Epithelial cell of prostate (primary cell): ENCODE data around the gene FBXO45.
"Not testable (repeated sequence)": the region's sequence is repeated elsewhere in the genome, so short reads cannot be mapped to it uniquely, and the experiment has no call there.

Experiments
- DNase-seq: peaks from one replicate; pipeline ENCODE4 v3.0.0-alpha.2; 2011; ENCODE audit warnings: low read depth, low spot score
- H3K27ac ChIP-seq: fragments of 450-650 bp; 2 replicates; pipeline ENCODE4 v1.5.1; 2017; ENCODE audit warnings: mild to moderate bottlenecking

FBXO45 gene

DNA sequence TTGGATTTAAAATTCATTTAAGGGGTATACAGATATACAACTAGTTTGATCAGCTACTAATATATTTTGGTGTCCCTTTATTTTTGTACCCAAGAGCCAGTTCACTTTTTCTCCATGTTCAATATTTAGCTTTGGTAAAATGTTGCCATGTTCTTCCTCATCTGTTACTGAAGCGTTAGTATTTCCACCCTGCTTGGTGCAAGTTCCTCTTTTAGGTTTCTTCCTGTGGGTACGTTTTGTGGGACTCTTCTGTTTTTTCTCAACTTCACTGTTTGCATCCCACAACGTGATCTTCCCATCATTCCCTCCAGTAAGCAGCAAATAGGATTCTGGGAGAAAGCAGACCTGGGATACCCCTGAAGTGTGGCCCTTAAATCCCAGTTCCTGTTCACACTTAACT lies 14.3 kb upstream of the FBXO45 start:
- DNase-seq: no peak
- H3K27ac ChIP-seq: no peak overlapping the region

DNA sequence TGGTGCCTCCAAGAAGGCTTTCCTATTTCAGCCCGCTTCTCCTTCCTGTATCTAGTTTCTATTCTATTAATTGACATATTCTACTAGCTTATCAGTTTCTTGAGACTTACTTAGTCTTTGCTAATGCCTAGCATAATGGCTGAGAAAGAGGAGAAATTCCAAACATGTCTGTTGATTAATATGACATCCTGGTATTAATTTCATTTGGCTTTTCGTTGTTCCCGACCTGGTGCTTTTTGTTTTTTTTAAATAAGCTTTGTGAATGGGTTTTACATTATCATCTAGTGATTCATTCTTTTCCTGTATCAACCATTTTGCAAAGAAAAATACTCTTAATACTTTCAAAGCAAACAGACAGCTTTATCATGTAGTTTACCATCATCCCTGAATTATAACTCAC lies 13.2 kb upstream of the FBXO45 start:
- no peak overlapping the region for H3K27ac ChIP-seq
- no peak for DNase-seq

DNA sequence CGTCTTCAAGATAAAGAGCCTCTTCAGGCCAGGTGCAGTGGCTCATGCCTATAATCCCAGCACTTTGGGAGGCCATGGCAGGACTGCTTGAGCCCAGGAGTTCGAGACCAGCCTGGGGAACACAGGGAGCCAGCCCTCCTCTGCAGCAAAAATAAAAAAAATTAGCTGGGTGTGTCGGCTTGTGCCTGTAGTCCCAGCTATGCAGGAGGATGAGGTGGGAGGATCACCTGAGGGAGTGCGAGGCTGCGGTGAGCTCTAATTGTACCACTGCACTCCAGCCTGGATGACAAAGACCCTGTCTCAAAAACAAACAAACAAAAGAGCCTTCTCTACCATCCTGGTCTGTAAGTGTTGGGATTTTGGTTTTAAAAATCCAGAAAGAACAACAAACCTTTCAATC lies 11.2 kb upstream of the FBXO45 start:
- DNase-seq: no peak
- no peak overlapping the region for H3K27ac ChIP-seq

GRCh38 chr3:196558476-196558875 lies 10.0 kb upstream of the FBXO45 start:
- no peak overlapping the region for H3K27ac ChIP-seq
- no peak for DNase-seq

DNA sequence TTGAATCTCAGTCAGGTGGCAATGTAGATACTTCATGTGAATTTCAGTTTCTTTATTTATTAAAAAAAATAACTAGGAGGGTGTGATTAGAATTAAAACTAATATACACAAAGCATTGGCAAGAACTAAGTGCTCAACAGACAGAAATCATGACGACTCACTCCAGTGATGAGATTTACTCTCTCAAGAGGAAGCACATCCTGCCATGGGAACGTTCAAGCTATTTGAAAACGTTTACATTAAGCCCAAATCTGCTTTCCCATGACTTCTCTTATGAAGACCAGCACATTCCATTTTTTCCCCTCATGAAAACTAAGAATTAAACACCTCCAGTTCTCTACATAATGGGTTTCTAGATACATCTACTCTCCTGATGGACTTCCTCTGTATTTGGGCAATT lies 8.6 kb upstream of the FBXO45 start:
- DNase-seq: no peak

DNA sequence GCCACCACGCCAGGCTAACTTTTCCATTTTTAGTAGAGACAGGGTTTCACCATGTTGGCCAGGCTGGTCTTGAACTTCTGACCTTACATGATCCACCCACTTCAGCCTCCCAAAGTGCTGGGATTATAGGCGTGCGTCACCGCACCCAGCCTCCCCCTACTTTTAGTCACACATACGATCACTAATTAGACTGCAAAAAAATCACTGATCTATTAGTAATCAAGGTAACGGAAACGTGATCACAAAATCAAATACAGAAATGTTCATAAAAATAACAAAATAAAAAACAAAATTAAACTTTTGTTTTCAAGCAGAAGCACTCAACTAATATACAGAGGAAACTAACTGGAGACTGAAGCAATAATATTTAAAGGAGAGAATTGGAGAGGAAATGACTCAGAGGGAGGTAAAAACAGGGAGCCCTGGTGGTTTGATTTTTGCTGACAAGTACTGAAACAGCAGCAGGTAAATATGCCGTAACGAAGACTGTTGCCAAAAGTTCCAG lies 4.7 kb upstream of the FBXO45 start:
- H3K27ac ChIP-seq: peak overlapping the region; percentile 86
- no peak for DNase-seq

More for the DNA sequence above, 8.6 kb upstream of the FBXO45 start:
- H3K27ac ChIP-seq: peak overlapping the region; percentile 45

DNA sequence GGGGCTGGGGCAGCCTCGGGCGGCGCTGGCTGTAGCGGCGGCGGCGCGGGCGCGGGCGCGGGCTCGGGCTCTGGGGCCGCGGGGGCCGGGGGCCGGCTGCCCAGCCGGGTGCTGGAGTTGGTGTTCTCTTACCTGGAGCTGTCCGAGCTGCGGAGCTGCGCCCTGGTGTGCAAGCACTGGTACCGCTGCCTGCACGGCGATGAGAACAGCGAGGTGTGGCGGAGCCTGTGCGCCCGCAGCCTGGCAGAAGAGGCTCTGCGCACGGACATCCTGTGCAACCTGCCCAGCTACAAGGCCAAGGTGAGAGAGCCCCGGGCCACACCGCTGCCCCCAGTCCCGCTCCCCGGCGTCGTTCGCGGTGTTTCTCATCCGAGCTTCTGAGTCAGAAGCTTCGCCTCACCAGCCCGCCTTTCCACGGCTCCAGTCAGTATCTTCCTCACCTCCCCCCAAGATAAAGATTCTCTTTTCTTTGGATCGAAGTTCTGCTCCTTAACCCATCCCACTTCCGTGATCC lies 600 bp downstream of the FBXO45 start:
- H3K27ac ChIP-seq: peak overlapping the region; percentile 77
- DNase-seq: peak; percentile 29

- not testable (repeated sequence) for H3K27ac ChIP-seq, DNase-seq
These were observed 1.9 kb downstream of the FBXO45 start for GRCh38 chr3:196570332-196570731.

GRCh38 chr3:196572389-196572788 lies 3.9 kb downstream of the FBXO45 start:
- no peak overlapping the region for H3K27ac ChIP-seq
- DNase-seq: no peak

DNA sequence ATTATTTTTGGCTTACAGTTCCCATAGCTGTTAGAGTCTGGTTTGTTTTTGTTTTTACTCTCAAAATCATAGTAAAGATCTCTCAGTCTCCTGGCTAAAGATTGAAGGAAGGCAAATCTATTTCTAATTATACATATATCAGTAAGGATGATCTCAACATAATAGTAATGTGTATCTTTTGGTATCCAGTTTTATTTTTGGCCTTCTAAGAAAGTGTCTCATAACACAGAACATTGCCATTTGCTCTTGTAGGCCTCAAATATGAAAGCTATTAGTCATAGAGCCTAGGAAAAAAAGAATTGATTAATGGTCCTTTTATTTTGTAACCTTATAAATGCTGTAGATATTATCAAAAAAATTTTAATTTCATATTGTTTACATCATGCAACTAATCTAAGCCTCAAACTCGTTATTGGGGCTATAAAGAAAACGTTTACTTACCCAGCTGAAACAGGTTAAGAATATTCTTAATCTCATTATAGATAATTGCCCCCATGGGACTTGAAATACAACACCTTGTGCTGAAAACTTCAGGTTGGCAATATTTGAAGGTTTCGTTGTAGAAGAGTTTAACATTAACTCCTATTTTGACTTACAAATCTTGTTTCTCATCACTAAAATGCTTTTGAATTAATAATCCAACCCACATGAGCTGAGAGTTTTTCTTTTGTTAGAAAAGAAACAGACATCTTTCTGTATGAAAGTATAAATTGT lies 16.7 kb downstream of the FBXO45 start:
- no peak overlapping the region for H3K27ac ChIP-seq
- no peak for DNase-seq

DNA sequence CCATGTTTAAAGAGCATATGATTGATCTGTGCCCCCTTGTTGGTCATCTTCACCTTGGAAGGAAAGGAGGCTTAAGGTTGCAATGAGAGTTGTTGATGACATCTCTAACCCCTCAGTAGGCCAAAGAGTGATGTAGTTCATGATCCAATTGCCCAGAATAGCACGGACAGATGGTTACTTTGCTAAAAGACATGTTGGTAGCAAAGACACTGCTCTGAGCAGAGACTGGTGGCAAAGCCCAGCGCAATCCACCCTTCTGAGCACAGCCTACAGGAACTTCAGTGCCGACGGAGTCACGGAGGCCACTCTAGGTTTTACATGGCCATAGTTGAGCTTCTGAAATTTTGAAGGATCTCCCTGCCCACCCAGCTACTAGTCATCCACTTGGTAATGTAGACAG lies 21.8 kb downstream of the FBXO45 start:
- DNase-seq: no peak
- no peak overlapping the region for H3K27ac ChIP-seq

GRCh38 chr3:196596355-196596754 lies 27.9 kb downstream of the FBXO45 start:
- H3K27ac ChIP-seq: no peak overlapping the region
- DNase-seq: no peak

DNA sequence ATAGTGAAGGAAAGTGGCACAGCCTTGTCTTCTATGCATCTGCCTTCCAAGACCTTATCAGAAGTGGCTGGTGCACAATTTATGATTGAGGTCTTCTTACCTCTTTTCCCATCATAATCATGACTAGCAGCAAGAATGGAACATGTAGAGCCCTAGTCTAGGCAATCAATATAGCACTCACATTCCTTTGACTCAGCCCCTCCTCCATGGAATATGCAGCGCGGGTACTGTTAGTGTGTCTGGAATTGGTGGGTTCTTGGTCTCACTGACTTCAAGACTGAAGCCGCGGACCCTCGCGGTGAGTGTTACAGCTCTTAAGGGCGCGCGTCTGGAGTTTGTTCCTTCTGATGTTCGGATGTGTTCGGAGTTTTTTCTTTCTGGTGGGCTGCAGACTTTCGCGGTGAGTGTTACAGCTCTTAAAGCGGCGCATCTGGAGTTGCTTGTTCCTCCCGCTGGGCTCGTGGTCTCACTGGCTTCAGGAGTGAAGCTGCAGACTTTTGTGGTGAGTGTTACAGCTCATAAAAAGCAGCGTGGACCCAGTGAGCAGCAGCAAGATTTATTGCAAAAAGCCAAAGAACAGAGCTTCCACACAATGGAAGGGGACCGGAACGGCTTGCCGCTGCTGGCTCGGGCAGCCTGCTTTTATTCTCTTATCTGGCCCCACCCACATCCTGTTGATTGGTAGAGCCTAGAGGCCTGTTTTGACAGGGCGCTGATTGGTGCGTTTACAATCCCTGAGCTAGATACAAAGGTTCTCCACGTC lies 29.7 kb downstream of the FBXO45 start:
- H3K27ac ChIP-seq: not testable (repeated sequence)

GRCh38 chr3:196599734-196600128 lies 31.3 kb downstream of the FBXO45 start:
- no peak overlapping the region for H3K27ac ChIP-seq
- DNase-seq: no peak

More for the DNA sequence above, 29.7 kb downstream of the FBXO45 start:
- not testable (repeated sequence) for DNase-seq

DNA sequence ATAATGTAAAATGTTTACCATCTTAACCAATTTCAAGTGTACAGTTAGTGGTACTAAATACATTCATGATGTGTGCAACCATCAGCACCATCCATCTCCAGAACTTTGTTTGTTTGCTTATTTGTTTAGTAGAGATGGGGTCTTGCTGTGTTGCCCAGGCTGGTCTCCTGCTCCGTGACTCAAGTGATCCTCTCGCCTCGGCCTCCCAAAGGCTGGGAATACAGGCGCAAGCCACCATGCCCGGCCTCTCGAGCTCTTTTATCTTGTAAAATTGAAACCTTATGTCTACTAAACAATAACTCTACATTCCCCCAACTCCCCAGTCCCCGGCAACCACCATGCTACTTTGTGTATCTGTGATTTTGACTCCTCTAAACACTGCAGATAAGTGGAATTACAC lies 31.9 kb downstream of the FBXO45 start:
- no peak overlapping the region for H3K27ac ChIP-seq
- DNase-seq: no peak

DNA sequence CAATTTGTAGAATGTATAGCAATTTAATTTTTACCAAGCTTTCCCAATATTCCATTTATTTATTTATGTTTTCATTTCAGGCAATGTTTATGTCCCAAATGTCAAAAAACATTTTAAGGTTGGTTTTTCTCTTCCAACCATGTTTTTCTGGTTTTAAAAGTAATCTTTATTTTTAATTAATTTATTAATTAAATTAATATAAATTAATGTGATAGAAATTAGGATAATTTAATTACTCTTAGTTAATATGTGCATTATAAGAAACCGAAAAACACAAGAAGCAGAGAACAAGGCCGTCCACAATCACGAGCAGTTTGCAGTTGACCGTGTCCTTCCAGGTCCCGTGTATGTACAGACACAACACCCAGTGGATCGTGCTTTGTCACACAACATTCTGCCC lies 34.2 kb downstream of the FBXO45 start:
- H3K27ac ChIP-seq: no peak overlapping the region
- DNase-seq: no peak

GRCh38 chr3:196603683-196604082 lies 35.2 kb downstream of the FBXO45 start:
- DNase-seq: no peak

GRCh38 chr3:196604548-196604947 lies 36.1 kb downstream of the FBXO45 start:
- no peak for DNase-seq

More at GRCh38 chr3:196603683-196604082, 35.2 kb downstream of the FBXO45 start:
- H3K27ac ChIP-seq: no peak overlapping the region

DNA sequence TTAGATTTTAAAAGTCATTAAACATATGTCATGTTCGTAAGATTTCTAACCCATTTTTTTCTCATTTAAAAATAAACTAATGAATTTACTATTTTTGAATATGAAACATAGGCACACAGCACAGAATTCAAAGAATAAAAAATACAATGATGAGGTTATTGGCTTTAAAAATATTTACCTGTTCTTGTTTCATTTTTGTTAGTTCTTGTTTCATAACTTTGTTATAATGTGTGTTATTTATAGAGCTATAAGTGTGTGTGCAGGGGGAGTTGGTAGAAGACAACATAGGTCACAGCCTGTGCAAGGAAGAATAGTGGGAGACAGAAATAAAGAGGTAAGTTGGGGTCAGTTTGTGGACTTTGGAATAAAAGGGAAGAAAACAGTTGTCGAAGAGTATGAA lies 40.2 kb downstream of the FBXO45 start:
- no peak overlapping the region for H3K27ac ChIP-seq
- no peak for DNase-seq

More at GRCh38 chr3:196604548-196604947, 36.1 kb downstream of the FBXO45 start:
- no peak overlapping the region for H3K27ac ChIP-seq

DNA sequence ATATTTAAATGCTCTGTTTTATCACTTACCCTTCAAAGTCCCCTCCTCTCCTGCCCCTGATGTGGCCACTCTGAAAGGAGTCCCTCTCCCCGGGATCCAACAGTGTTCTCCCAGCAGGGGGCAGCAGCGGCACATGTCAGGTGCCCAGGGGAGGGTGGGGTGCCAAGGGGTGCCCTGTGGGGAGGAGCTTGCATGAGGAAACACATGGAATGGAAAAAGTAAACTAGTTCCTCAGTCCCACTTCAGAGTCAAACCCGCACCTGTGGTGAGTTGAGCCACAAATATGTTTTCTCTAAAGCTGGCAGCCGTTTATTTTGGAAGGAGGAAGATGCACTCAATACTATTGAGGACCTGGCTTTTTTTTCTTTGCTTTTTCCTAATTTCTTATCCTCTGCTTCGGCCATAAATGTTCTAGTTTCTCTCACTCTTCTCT lies 40.9 kb downstream of the FBXO45 start:
- peak; percentile 36 for DNase-seq
- no peak overlapping the region for H3K27ac ChIP-seq
